Epidermal melanocyte (primary cell): ENCODE results near the gene OR51I1.

Experiments used
- DNase-seq: peaks from one replicate; pipeline ENCODE4 v3.0.0; 2011; ENCODE audit warnings: low spot score; ENCODE audit not compliant: insufficient read length

OR51I1 gene

GRCh38 chr11:5441414-5441813, at the start of gene OR51I1:
Gene OR51I1 (minus strand): TSS chr11:5441514. CDS start chr11:5441514, 0 bp downstream.
- no peak for DNase-seq

GRCh38 chr11:5489576-5490357, 48.5 kb upstream of the OR51I1 start:
- no peak for DNase-seq

GRCh38 chr11:5488798-5489399, 47.6 kb upstream of the OR51I1 start:
- DNase-seq, result no peak

- no peak for DNase-seq
Measured at GRCh38 chr11:5488385-5488784, 47.1 kb upstream of the OR51I1 start, which contains the start of gene OR52D1. Gene OR52D1 (plus strand): TSS chr11:5488685. CDS start chr11:5488707, 22 bp downstream.

GRCh38 chr11:5486421-5486820, 45.1 kb upstream of the OR51I1 start:
- DNase-seq, result no peak

- DNase-seq, result no peak
Measured at GRCh38 chr11:5486003-5486402, 44.7 kb upstream of the OR51I1 start.

- peak; percentile 63 for DNase-seq
Measured at GRCh38 chr11:5476186-5476819, 35.0 kb upstream of the OR51I1 start.

- DNase-seq, result no peak
Measured at GRCh38 chr11:5473921-5474320, 32.6 kb upstream of the OR51I1 start.

GRCh38 chr11:5467527-5467926, 26.2 kb upstream of the OR51I1 start:
- no peak for DNase-seq

GRCh38 chr11:5460983-5461621, 19.8 kb upstream of the OR51I1 start:
- DNase-seq, result no peak

- no peak for DNase-seq
Measured at GRCh38 chr11:5449432-5449831, 8.1 kb upstream of the OR51I1 start.

- DNase-seq, result no peak
Measured at GRCh38 chr11:5449023-5449422, 7.7 kb upstream of the OR51I1 start, which contains the start of gene OR51I2. Gene OR51I2 (plus strand): TSS chr11:5449323. CDS start chr11:5453489, 4,166 bp downstream.

- no peak for DNase-seq
Measured at GRCh38 chr11:5443835-5444393, 2.6 kb upstream of the OR51I1 start.

- no peak for DNase-seq
Measured at GRCh38 chr11:5423131-5423530, 18.2 kb downstream of the OR51I1 start.

GRCh38 chr11:5421811-5422210, 19.5 kb downstream of the OR51I1 start, which contains the start of gene OR51Q1:
Gene OR51Q1 (plus strand): TSS chr11:5422111. CDS start chr11:5422201, 90 bp downstream.
- no peak for DNase-seq

GRCh38 chr11:5420993-5421392, 20.3 kb downstream of the OR51I1 start:
- no peak for DNase-seq

GRCh38 chr11:5405173-5405572, 36.1 kb downstream of the OR51I1 start:
- no peak for DNase-seq

- no peak for DNase-seq
Measured at GRCh38 chr11:5398936-5399335, 42.4 kb downstream of the OR51I1 start.

- no peak for DNase-seq
Measured at GRCh38 chr11:5394091-5394490, 47.2 kb downstream of the OR51I1 start.
